ENCODE results near the gene KLK11.
A peak's percentile ranks its signal among the peaks of the same experiment; 100 is the strongest.

The KLK11 gene

GRCh38 chr19:51019544-51019925 is 6.9 kb downstream of the KLK11 start, which contains the start of gene KLK10:
TSS of gene KLK10 (minus strand) at chr19:51019709. CDS start at chr19:51019130, 579 bp downstream.
- TF ChIP-seq CTCF (IDR thresholded peaks at IDR 0.05; ENCODE audit: control insufficient read depth, insufficient read depth, low read depth, low read length, missing control alignments) = no peak
- no peak within 1 kb of the TSS; the same call in 1 of the 2 replicates for H3K4me3 ChIP-seq (ENCODE audit: control insufficient read depth, low read depth, low read length)
- DNase-seq (ENCODE audit: low read depth) = no peak

DNA sequence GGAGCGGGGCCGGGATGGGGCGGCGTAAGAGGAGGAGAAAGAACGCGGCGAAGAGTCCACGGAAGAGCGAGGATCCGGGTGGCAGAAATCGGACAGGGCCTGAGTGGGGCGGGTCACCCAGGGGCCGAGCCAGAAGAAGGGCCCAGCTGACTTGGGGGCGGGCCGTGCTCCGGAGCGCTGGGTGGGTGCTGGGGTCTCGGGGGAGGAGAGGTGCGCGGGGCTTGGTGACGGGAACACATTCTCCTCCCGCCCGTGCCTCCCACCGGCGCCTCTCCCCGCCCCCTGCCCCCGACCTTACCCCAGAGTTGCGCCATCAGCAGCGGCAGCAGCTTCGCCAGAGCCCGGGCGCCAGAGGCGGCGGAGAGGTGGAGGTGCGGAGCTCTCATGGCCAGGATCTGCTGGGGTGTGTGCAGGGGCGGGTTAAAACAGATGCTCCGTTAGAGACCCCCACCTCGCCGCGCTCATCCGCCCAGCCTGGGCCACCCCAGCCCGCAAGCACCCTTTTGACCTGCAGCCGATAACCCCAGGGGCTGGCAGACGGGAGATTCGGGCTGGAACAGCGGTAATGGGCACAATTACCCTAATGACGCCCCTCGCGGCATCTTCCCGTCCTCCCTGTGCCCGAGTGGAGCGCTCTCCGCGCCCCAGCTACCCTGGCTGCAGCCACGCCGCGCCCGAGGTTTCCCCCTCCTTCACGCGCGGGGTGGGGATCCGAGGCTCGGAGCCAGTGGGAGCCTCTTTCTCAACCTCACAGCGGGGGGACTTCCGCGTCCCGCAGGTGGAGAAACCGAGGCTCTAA is 7.5 kb downstream of the KLK11 start:
- DNase-seq (ENCODE audit: low read depth) = no peak
- TF ChIP-seq CTCF (IDR thresholded peaks at IDR 0.05; ENCODE audit: control insufficient read depth, insufficient read depth, low read depth, low read length, missing control alignments) = no peak
- H3K4me3 ChIP-seq (ENCODE audit: control insufficient read depth, low read depth, low read length) = no peak overlapping the region; the same call in 1 of the 2 replicates

DNA sequence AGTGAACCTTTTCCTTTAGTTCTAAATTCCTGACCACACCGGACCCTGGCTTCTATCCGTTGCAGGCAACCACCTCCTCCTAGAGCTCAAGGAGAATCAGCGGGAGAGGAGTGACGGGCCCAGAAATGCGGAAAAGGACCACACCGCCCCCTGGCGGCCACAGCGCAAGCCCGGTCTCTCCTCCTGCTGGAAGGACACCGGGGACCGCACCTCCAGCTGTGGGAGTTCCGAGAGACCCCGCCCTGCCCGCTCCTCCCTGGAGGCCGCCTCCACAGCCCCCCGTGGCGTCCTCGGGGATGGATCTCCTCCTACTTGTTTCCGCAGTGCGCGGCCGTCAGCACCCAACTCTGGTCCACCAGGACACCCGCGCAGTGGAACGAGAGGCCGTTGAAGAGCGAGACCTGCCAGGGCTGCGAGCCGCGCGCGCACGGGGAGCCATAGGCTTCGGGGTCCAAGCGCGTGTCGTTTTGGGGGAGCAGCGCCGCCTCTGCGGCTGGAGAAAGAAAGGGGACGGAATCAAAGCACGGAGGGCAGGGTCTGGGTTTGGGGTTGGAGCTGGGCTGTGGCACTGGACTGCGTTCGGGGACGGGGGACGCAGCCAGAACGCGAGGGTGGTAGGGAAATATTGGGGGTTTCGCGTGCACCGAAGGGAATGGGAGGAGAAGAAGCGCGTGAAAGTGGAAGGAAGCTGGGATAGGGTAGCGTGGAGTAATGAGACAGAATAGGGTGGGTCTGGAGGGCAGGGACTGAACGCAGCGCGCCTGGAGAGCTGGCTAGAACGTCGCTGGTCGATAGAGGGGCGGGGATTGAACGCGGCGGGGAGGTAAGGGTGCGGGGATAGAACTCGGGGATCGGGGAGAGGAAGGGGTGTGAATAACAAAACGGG is 9.4 kb downstream of the KLK11 start:
- TF ChIP-seq CTCF (IDR thresholded peaks at IDR 0.05; ENCODE audit: control insufficient read depth, insufficient read depth, low read depth, low read length, missing control alignments) = peak; percentile 84
- peak overlapping the region; percentile 23 for H3K4me3 ChIP-seq (ENCODE audit: control insufficient read depth, low read depth, low read length)
- DNase-seq (ENCODE audit: low read depth) = no peak

GRCh38 chr19:51015691-51016267 is 10.6 kb downstream of the KLK11 start:
- no peak overlapping the region for H3K4me3 ChIP-seq (ENCODE audit: control insufficient read depth, low read depth, low read length)
- no peak for TF ChIP-seq CTCF (IDR thresholded peaks at IDR 0.05; ENCODE audit: control insufficient read depth, insufficient read depth, low read depth, low read length, missing control alignments)
- DNase-seq (ENCODE audit: low read depth) = no peak

- no peak overlapping the region for H3K4me3 ChIP-seq (ENCODE audit: control insufficient read depth, low read depth, low read length)
- no peak for DNase-seq (ENCODE audit: low read depth)
- no peak for TF ChIP-seq CTCF (IDR thresholded peaks at IDR 0.05; ENCODE audit: control insufficient read depth, insufficient read depth, low read depth, low read length, missing control alignments)
Observed at GRCh38 chr19:51014242-51014641, 12.2 kb downstream of the KLK11 start.

DNA sequence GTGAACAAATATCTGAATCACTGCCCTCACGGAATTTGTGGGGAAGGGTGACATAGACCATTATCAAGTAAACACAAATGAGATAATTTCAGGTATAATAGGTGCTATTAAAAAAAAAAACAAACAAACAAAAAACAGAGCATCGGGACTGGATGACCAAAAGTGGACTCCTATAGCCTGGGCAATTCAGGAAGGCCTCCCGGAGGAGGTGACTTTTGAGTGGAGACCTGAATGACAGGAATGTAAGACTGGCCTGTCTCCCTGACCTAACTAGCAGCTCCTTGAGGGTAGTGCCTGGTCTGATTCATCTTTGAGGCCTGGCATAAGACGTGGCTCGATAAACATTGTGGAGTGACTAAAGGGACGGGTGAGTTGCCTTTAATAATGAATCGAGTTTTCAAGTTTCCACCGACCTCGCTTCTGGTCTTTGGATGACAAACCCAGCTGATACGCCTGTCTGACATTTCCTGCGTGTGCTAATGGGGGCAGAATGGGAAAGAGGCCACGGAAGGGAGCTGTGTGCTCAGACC is 13.7 kb downstream of the KLK11 start:
- TF ChIP-seq CTCF (IDR thresholded peaks at IDR 0.05; ENCODE audit: control insufficient read depth, insufficient read depth, low read depth, low read length, missing control alignments) = no peak
- no peak overlapping the region for H3K4me3 ChIP-seq (ENCODE audit: control insufficient read depth, low read depth, low read length)
- DNase-seq (ENCODE audit: low read depth) = no peak
